M059J (cell line): ENCODE data around the gene ADAMTS6. TPM values are rescaled to one million over a fixed set of nuclear protein-coding genes. Genes with fewer than 3 reads are reported as not detected.
"Not testable (repeated sequence)": the region's sequence is repeated elsewhere in the genome, so short reads cannot be mapped to it uniquely, and the experiment has no call there.

Experiments used
- DNase-seq: peaks from one replicate; pipeline ENCODE4 v3.0.0-alpha.2; 2012; ENCODE audit warnings: low read depth
- total RNA-seq: library from RNA; depleted of rRNA; stranded (reverse); fragments of >200 nt; shearing (Covaris generic); gene quantifications from 2 replicates; pipeline ENCODE4 v1.2.3, GENCODE V29; 2014

The ADAMTS6 gene
- total RNA-seq, 1 experiment from 2014 or later = 16.5 TPM

DNA sequence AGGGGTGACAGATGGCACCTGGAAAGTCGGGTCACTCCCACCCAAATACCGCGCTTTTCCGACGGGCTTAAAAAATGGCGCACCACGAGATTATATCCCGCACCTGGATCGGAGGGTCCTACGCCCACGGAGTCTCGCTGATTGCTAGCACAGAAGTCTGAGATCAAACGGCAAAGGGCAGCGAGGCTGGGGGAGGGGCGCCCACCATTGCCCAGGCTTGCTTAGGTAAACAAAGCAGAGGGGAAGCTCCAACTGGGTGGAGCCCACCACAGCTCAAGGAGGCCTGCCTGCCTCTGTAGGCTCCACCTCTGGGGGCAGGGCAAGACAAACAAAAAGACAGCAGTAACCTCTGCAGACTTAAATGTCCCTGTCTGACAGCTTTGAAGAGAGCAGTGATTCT lies 111.2 kb downstream of the ADAMTS6 start:
- not testable (repeated sequence) for DNase-seq

DNA sequence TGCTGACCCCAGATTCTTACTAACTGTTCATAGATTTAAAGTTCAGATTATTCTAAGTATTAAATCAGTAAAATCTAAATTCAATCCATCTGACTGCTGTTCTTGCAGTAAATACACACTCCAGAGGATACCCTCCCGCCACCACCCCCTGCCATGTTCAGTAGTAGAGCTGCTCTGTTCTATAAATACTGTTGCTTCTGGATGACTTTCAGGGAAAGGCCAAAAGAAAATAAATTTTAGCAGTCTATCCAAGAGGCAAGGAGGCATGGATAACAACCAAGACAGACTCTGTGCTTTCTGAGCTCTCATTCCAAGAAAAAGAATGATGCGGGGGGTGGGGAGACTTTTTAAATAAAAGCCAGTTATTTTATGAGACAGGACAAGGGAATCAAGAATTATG lies 115.1 kb downstream of the ADAMTS6 start:
- DNase-seq = no peak

DNA sequence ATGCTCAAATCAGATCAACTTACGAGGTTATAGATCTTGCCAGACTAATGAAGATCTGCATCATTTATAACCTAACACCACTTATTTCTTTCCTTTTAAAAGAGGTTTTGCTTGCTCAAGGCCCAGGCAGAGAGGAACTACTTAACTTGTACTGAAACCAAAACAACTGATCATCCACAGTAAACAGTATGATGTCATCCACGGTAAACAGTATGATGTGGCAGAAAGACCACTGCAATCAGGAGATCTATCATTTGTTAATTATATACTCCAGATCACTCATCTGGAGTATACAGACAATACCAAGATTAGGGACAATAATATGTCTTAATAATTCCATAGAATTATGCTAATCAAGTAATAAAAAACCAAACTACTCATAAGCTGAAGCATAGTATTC lies 116.8 kb downstream of the ADAMTS6 start:
- DNase-seq = peak; percentile 35

DNA sequence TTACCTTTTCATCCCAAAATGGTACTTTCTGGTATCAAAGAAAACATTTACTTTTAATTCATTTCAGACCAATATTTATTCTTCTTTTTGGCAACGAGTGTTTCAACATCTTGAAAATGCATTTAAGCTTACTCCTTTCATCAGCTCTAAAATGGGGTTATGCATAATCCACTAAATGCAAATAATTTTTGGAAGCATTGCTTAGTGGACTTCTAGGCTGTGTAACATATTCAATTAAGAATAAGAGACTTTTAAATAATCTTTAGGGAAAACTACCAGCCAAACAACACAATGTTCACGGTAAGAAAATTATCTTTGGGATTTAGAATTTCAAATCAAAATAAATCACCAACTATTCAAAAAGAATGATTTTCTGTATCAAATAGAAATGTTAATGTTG lies 118.2 kb downstream of the ADAMTS6 start:
- DNase-seq = no peak

DNA sequence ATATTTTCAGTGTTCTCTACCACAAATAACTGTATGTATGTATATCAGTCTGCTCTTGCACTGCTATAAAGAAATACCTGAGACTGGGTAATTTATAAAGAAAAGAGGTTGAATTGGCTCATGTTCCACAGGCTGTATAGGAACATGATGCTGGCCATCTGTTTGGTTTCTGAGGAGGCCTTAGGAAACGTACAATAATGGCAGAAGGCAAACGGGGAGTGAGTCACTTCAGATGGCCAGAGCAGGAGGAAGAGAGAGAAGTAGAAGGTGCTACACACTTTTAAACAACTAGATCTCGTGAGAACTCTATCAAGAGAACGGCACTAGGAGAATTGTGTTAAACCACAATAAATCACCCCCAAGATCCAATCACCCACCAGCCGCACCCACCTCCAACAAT lies 121.7 kb downstream of the ADAMTS6 start:
- DNase-seq = peak; percentile 27

DNA sequence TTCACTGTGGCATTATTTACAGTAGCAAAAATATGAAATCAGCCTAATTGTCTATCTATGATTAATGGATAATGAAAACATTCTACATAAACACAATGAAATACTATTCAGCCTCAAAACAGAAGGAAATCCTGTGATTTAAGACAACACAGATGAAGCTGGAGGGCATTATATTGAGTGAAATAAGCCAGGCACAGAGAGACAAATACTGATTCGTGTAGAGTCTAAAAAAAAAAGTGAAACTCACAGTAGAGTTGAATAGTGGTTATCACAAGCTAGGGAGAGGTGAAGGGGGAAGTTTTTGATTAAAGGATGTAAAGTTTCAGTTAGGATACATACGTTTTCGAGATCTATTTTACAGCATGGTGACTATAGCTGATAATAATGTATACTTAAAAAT lies 122.2 kb downstream of the ADAMTS6 start:
- DNase-seq = no peak

- no peak for DNase-seq
Measured at GRCh38 chr5:65356274-65356673, 125.4 kb downstream of the ADAMTS6 start.

DNA sequence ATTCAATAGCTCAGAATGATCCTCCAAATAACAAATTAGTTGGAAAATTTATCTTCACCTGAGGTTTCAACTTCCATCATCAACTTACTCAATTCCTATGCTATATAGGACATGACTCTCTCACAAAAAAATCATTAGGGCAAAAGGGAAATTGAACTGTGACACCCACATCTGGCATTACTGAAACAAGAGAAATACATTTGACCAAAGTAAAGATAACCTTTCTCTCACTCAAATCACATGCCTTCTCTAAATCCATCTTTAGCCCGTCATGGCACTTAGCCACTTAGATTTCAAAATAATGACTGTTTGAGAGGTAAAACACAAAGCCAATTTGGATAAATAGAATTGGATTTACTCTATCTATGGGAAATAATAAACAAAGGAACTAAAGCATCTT lies 126.4 kb downstream of the ADAMTS6 start:
- no peak for DNase-seq

DNA sequence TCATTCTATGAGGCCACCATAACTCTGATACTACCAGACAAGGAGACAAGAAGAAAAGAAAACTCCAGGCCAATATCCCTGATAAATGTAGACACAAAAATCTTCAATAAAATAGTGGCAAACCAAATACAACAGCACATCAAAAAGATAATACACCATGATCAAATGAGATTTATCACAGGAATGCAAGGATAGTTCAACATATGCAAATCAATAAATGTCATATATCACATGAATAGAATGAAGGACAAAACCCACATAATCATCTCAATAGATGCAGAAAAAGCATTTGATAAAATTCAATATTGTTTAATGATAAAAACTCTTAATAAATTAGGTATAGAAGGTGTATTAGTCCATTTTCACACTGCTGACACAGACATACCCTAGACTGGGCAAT lies 139.9 kb downstream of the ADAMTS6 start:
- no peak for DNase-seq

DNA sequence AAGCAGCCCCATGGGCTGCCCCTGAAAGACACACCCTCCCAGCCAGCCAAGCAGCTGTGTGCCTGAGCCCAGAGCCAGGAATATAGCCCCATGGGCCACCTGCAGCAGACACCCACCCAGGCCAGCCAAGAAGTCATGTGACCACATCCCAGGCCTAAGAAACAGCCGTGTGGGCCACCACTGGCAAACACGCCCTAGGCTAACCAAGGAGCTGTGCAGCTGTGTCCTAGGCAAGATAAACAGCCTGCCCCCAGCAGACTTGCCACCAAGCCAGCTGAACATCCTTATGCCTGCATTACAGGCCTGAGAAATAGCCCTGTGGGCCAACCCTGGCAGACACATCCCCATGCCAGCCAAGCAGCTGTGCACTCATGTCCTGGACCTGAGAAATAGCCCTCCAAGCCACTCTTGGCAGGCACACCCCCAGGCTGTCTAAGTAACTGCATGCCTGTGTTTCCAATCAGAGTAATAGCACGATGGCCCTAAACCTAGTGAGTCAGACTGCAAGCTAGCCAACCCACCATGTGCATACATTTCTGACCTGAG lies 143.0 kb downstream of the ADAMTS6 start:
- peak; percentile 17 for DNase-seq

DNA sequence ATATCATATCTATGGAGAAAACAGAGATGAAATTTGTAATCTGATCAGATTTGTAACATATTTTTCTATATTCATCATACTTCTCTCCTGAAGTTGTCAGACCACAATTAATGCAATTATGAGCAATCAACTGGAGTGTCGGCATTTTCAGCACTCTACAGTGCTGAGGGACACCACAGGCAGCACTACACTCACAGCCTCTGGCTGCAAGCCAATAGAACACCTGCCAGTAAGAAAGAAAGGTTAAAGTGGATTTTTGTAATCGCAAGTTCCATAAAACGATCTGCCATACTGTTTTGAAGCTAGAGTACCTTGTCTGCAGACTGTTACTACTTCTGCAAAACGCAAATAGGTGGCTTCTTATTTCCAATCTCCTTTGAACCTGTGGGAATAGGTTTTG lies 147.6 kb downstream of the ADAMTS6 start:
- DNase-seq = no peak

DNA sequence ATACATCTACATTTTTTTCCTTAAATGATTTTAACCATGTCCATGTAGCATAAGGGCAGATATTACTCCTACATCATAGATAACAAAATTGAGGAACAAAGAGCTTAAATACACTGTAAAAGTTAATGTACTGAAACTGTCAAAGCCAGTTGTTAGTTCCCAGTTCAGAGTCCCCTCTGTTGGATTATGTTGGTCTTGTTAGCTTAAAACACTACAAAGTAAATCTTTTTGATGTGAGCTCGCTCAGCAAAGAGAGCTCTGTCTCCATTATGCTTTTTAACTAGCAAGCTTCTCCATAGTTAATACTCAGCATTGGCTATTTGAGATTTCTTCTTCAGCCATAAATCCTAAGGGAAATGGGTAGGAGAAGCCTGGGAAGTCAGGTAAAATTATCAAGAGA lies 149.1 kb downstream of the ADAMTS6 start:
- DNase-seq = no peak

DNA sequence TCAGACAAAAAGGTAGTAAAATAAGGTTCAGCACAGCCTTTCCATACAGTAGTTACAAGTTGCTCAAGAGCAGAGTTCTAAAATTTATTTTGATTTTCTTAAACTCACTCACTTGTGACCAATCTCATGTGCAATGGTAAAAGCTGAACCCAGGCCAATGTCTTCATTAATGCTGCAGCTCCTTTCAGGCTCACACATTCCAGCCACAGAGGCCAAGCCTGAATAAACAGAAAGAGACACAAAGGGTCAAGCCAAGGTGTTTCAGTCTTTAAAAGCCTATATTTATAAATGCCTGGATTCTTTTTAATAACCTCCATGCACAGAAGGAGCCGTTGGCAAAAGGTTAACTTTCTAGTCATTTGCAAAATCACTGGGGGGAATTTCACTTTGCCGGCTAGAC lies 152.5 kb downstream of the ADAMTS6 start:
- DNase-seq = no peak

GRCh38 chr5:65327582-65327981 lies 154.1 kb downstream of the ADAMTS6 start:
- DNase-seq = no peak

DNA sequence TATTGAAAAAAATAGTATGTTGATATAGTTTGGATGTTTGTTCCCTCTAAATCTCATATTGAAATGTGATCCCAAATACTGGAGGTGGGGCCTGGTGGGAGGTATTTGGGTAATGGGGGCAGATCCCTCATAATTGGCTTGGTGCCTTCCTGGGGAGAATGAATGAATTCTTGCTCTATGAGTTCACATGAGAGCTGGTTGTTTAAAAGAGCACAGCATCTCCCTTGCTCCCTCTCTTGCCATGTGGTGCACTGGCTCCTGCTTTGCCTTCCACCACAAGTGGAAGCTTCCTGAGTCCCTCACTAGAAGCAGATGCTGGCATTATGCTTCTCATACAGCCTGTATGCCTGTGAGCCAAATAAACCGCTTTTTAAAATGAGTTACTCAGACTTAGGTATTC lies 154.8 kb downstream of the ADAMTS6 start:
- no peak for DNase-seq

DNA sequence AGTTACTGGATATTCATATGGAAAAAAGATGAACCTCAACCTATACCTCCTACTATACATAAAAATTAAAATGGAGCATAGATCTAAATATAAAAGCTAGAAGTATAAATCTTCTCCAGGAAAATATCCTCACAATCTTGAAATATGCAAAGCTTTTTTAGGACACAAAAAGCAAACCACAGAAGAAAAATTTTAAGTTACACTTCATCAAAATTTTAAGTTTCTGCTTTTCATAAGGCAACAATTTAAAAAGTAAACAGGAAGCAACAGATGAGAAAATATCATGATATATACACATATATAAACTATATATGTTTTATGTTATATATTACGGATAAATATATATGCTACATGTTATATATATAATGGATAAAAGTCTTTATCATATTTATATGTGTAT lies 157.5 kb downstream of the ADAMTS6 start:
- no peak for DNase-seq

DNA sequence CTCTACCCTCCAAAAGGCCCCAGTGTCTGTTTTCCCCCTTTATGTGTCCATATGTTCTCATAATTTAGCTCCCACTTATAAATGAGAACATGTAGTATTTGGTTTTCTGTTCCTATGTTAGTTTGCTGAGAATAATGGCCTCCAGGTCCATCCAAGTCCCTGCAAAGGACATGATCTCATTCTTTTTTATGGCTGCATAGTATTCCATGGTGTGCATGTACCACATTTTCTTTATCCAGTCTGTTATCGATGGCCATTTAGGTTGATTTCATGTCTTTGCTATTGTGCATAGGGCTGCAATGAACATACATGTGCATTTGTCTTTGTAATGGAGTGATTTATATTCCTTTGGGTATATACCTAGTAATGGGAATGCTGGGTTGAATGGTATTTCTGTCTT lies 161.0 kb downstream of the ADAMTS6 start:
- DNase-seq = not testable (repeated sequence)

- DNase-seq = no peak
Measured at GRCh38 chr5:65320250-65320649, 161.5 kb downstream of the ADAMTS6 start.

- no peak for DNase-seq
Measured at GRCh38 chr5:65307931-65308330, 173.8 kb downstream of the ADAMTS6 start.

- DNase-seq = no peak
Measured at GRCh38 chr5:65307088-65307487, 174.6 kb downstream of the ADAMTS6 start.

DNA sequence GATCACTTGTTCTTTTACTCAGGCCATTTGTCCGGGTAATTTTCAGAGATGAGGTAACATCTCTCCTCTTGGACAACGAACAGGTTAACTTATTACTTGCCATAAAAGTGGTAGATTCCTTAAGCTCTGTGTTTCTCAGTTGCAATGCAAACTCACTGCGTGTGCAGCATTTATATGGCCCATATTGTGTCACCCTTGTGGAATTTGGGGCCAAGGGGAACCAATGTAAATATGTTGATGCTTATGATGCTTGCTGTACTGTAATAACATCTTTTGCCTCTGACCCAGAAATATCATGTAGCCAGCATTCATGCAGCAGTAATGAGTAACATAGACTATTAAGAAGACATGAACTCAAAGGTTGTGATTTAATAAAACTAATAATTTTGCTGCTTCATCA lies 175.8 kb downstream of the ADAMTS6 start:
- no peak for DNase-seq

GRCh38 chr5:65299861-65300260 lies 181.9 kb downstream of the ADAMTS6 start:
- peak; percentile 46 for DNase-seq

DNA sequence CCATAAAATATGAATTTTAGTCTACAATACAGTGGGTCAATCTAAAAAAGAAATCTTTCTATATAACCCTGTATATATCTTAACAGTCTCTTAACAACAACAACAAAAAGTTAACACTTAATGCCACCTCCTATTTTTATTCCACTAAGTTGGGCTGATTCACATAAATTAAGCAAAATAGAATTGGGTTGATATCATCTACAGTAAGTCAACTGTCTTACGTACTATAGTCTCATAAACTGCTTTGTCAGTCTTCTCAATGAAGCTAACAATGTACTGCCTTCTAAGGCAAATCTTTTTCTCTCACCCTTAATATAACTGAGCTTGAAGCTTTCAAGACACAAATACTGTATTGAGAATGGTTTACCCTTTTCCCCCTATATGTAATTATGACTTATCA lies 185.7 kb downstream of the ADAMTS6 start:
- DNase-seq = no peak

DNA sequence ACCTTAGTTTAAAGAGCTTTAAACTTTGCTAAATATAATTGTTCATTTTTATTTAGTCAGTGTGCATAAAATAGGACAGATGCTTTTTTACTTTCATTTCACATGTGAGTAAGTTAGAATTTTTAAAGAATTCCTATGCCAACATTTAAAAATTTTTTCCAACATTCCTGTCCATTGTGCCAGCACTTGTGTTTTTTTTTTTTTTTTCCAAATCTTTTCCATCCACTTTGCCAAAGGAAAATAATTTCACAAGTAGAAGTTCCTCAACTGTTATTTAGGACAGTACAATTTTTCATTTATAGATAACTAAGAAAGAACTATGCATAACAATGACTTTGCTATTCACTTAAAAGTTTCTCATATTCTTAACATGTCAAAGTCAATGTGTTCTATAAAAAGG lies 189.5 kb downstream of the ADAMTS6 start:
- DNase-seq = no peak

DNA sequence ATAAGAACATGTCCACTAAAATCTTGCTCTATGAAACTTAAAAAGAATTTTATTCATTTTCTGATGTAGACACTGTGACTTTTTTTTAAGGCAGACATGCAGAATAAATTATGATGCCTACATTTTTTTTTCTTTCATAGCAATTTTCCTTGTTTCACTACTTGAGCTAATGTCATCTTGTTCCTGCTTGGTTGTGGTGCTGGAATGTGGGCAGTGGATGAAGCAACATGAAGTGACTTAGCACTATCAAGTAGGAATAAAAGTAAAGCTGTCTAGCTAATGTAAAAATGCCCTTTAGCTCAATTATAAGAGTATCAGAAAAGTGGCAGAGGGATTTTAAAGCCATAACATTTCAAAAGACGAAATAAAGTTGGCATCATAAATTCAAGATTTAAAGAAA lies 191.0 kb downstream of the ADAMTS6 start:
- DNase-seq = no peak
